ENCODE measurements around the gene TAX1BP3. TPM values are rescaled to one million over a fixed set of nuclear protein-coding genes. Genes with fewer than 3 reads are reported as not detected.

Gene TAX1BP3
- total and polyA plus RNA-seq, 2 of the 13 experiments (the other 11 are each of a cell fraction or from before 2014, with no cell fraction given), result 16.7 to 45.1 TPM

- TF ChIP-seq LRRFIP1 (CRISPR knock-in tag; conservative IDR thresholded peaks at IDR 0.05), result no peak
- no peak for TF ChIP-seq MLLT10 (CRISPR knock-in tag; IDR thresholded peaks at IDR 0.05)
- no peak for TF ChIP-seq SP2 (CRISPR knock-in tag; IDR thresholded peaks at IDR 0.05)
- TF ChIP-seq ZNF841 (CRISPR knock-in tag; IDR thresholded peaks at IDR 0.05; ENCODE audit: borderline replicate concordance), result no peak
- peak; percentile 43 for TF ChIP-seq POGK (CRISPR knock-in tag; conservative IDR thresholded peaks at IDR 0.05)
- no peak for TF ChIP-seq ZNF670 (CRISPR knock-in tag; IDR thresholded peaks at IDR 0.05; ENCODE audit: borderline replicate concordance)
- TF ChIP-seq EED (CRISPR knock-in tag; IDR thresholded peaks at IDR 0.05), result no peak; the same call in 1 of the 2 replicates
- TF ChIP-seq TRAFD1 (CRISPR knock-in tag; IDR thresholded peaks at IDR 0.05; ENCODE audit: borderline replicate concordance), result peak; percentile 53; the same call in 1 of the 2 replicates
- peak; percentile 86 for TF ChIP-seq AGO2 (optimal IDR thresholded peaks at IDR 0.05; ENCODE audit: low read depth, low read length)
- TF ChIP-seq ZSCAN30 (CRISPR knock-in tag; IDR thresholded peaks at IDR 0.05), result no peak
- TF ChIP-seq HHEX (CRISPR knock-in tag; IDR thresholded peaks at IDR 0.05), result no peak
- peak; percentile 94; the same call in 1 of the 2 replicates for TF ChIP-seq ZNF674 (CRISPR knock-in tag; IDR thresholded peaks at IDR 0.05; ENCODE audit: low read depth)
- TF ChIP-seq SNAPC5 (CRISPR knock-in tag; IDR thresholded peaks at IDR 0.05; ENCODE audit: borderline replicate concordance), result peak; percentile 11; the same call in 1 of the 2 replicates
- no peak; the same call in none of the 2 replicates for TF ChIP-seq NFKBIZ (CRISPR knock-in tag; IDR thresholded peaks at IDR 0.05)
- TF ChIP-seq ZNF598 (CRISPR knock-in tag; IDR thresholded peaks at IDR 0.05; ENCODE audit: borderline replicate concordance), result 0 out of 2 replicates have a peak, but pooled peaks have one; percentile 1
- peak; percentile 77 for TF ChIP-seq SRSF1 (optimal IDR thresholded peaks at IDR 0.05; ENCODE audit: low read depth, low read length)
- TF ChIP-seq ZBTB44 (CRISPR knock-in tag; IDR thresholded peaks at IDR 0.05), result peak; percentile 57; the same call in 1 of the 2 replicates
- peak; percentile 43; the same call in 1 of the 2 replicates for TF ChIP-seq ZNF83 (CRISPR knock-in tag; IDR thresholded peaks at IDR 0.05; ENCODE audit: borderline replicate concordance)
These were observed at the start of gene TAX1BP3, which contains the start of gene EMC6 (continued) for GRCh38 chr17:3668279-3669084.
